NCI-H1092 treated with DMSO at 0.1 percent for 48 hours (cell line): ENCODE measurements around the gene SEMA4C.

Experiments
- DNase-seq: peaks from one replicate; lab custom pipeline; 2025; lab: John Stamatoyannopoulos, UW

Gene SEMA4C

GRCh38 chr2:96869822-96870625 is at the start of gene SEMA4C:
TSS of gene SEMA4C (minus strand) at chr2:96870080. CDS start at chr2:96867886, 2,194 bp downstream.
- peak; percentile 33 for DNase-seq

- DNase-seq: no peak
These were observed 49.1 kb upstream of the SEMA4C start for GRCh38 chr2:96918754-96919550.

GRCh38 chr2:96918092-96918753 is 48.3 kb upstream of the SEMA4C start:
- DNase-seq: no peak

GRCh38 chr2:96916646-96917543 is 47.0 kb upstream of the SEMA4C start:
- DNase-seq: peak; percentile 58

GRCh38 chr2:96916156-96916630 is 46.3 kb upstream of the SEMA4C start:
- DNase-seq: no peak

- no peak for DNase-seq
These were observed 44.5 kb upstream of the SEMA4C start for GRCh38 chr2:96914332-96914731.

- no peak for DNase-seq
These were observed 43.7 kb upstream of the SEMA4C start for GRCh38 chr2:96913398-96914202.

GRCh38 chr2:96913117-96913397 is 43.2 kb upstream of the SEMA4C start:
- no peak for DNase-seq

GRCh38 chr2:96912346-96913116 is 42.7 kb upstream of the SEMA4C start:
- no peak for DNase-seq

GRCh38 chr2:96909611-96910021 is 39.7 kb upstream of the SEMA4C start:
- DNase-seq: no peak

- DNase-seq: peak; percentile 22
These were observed 37.5 kb upstream of the SEMA4C start for GRCh38 chr2:96907115-96908041.

GRCh38 chr2:96906729-96907114 is 36.8 kb upstream of the SEMA4C start:
- DNase-seq: no peak

- DNase-seq: no peak
These were observed 33.9 kb upstream of the SEMA4C start for GRCh38 chr2:96903815-96904214.

- DNase-seq: no peak
These were observed 33.4 kb upstream of the SEMA4C start for GRCh38 chr2:96903318-96903717.

- DNase-seq: no peak
These were observed 30.4 kb upstream of the SEMA4C start for GRCh38 chr2:96900237-96900636.

GRCh38 chr2:96899413-96899741 is 29.5 kb upstream of the SEMA4C start:
- DNase-seq: no peak

- no peak for DNase-seq
These were observed 28.9 kb upstream of the SEMA4C start for GRCh38 chr2:96898641-96899412.

- no peak for DNase-seq
These were observed 28.2 kb upstream of the SEMA4C start for GRCh38 chr2:96898135-96898505.
